Measurements from ENCODE around the gene FGD4. TPM values are rescaled to one million over a fixed set of nuclear protein-coding genes. Genes with fewer than 3 reads are reported as not detected.

The FGD4 gene
- total RNA-seq, 1 donor = 55.6 TPM

DNA sequence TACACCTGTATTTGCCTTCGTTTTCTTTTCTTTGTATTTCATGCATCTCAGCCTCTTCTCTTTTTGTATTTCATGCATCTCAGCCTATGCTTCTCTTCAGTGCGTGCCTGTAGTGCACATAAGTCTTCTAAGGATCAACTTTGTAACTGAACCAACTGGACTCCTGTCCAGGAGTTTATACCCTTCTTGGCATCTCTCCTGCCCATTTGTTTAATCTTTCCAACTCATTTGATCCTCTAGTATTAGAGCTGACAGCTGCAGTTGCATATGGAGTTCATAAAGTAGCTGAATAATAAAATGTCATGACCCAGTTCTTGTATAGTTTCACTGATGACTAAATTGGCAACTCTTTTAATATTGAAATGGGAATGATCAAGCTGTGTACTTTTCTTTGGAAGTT is 89.7 kb downstream of the FGD4 start:
- H3K4me3 ChIP-seq (ENCODE audit: low read depth, low read length) = no peak overlapping the region
- TF ChIP-seq, protein P1, sequence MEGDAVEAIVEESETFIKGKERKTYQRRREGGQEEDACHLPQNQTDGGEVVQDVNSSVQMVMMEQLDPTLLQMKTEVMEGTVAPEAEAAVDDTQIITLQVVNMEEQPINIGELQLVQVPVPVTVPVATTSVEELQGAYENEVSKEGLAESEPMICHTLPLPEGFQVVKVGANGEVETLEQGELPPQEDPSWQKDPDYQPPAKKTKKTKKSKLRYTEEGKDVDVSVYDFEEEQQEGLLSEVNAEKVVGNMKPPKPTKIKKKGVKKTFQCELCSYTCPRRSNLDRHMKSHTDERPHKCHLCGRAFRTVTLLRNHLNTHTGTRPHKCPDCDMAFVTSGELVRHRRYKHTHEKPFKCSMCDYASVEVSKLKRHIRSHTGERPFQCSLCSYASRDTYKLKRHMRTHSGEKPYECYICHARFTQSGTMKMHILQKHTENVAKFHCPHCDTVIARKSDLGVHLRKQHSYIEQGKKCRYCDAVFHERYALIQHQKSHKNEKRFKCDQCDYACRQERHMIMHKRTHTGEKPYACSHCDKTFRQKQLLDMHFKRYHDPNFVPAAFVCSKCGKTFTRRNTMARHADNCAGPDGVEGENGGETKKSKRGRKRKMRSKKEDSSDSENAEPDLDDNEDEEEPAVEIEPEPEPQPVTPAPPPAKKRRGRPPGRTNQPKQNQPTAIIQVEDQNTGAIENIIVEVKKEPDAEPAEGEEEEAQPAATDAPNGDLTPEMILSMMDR (IDR thresholded peaks at IDR 0.05; ENCODE audit: insufficient read depth, low read length) = no peak
- DNase-seq (ENCODE audit: low read depth) = no peak

DNA sequence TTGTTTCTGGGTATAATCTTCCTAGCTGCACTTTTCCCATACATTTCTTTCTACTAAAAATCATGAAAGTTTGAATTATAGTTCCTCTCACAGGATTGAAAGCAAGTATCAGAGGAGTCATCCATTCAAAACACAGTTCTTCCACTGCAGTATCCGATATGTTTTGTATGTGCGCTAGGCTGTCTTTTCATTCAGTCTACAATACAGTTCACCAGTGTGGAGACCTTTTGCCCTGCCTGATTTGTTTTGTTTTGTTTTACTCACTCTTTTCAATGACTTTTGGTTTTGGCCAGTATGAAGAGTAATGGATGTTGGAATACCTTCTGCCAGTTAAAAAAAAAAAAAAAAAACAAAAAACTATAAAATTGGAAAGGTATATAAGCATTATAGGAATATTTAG is 91.4 kb downstream of the FGD4 start:
- H3K4me3 ChIP-seq (ENCODE audit: low read depth, low read length) = no peak overlapping the region
- TF ChIP-seq, protein P1 (IDR thresholded peaks at IDR 0.05; ENCODE audit: insufficient read depth, low read length) = no peak
- no peak for DNase-seq (ENCODE audit: low read depth)

DNA sequence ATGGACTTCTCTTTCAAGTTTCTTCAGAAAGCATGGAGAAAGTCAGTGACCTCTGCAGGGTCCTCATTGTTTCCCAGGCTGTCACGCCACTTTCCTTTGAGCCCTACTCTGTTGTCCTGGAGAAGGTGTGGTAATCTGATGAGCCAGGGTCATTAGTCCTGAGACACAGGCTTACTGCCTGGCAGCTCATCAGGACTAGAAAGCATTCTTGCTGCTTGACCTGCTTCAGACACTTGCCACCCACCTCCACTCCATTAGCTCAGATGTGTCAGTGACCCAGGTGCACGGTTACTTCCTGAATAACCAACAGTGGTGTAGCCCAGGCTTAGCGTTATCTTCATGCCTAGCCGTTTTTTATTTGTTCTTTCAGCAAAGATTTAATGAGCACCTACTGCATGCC is 93.9 kb downstream of the FGD4 start:
- TF ChIP-seq, protein P1 (IDR thresholded peaks at IDR 0.05; ENCODE audit: insufficient read depth, low read length) = no peak
- no peak for DNase-seq (ENCODE audit: low read depth)
- no peak overlapping the region for H3K4me3 ChIP-seq (ENCODE audit: low read depth, low read length)

DNA sequence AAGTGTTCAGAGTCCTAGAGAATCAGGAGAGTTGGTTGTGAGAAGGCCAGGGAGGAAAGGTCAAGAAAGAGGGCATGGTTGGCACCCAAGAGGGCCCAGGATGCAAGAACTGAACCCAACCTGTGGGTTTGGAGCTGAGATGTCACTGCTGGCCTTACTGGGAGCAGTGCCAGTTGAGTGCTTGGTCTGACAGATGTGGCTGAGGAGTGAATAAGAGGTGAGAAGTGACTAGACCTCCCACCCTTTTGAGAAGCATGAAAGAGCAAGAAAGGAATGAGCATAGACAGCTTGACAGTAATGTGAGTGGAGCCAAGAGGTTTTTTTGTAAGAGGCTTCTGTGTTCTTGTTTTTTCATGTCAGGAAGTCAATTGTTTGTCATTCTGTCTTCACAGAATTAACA is 95.3 kb downstream of the FGD4 start:
- H3K4me3 ChIP-seq (ENCODE audit: low read depth, low read length) = no peak overlapping the region
- TF ChIP-seq, protein P1 (IDR thresholded peaks at IDR 0.05; ENCODE audit: insufficient read depth, low read length) = no peak
- DNase-seq (ENCODE audit: low read depth) = no peak

DNA sequence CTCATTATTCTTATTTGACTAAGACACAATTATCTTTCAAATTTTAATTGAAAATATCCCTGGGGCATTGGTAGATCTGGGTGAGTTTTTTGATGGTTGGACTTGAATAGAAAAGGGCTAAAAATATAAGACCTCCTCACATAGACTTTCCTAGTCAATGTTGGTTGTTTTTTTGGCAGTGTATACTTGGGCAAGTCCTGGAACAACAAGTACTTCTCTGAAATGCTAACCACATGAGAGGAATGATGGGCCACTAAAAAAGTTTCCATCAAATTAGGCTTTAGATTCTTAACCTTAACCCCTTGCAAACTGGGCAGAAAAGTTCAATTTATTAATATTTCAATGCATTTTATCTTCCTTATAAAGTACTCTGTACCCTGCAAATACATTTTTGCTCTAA is 97.6 kb downstream of the FGD4 start:
- no peak overlapping the region for H3K4me3 ChIP-seq (ENCODE audit: low read depth, low read length)
- no peak for DNase-seq (ENCODE audit: low read depth)
- TF ChIP-seq, protein P1 (IDR thresholded peaks at IDR 0.05; ENCODE audit: insufficient read depth, low read length) = no peak

DNA sequence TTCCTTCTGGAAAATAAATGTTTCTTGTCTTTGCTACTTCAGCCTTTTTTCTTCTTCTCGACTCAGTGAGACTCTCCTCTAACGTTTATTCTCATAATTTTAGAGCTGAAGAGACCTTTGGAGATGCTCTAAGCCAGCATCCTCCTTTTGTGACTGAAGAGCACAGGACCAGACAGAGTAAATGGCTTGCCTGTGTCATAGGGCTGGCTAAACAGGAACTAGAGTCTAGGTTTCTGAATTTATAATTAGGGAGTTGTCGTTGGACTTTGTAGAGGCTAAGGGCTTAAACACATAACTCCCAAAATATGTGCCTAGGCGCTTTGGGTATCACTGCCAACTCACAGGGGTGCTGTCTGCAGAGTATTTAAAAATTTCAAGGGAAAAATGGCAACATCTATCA is 98.5 kb downstream of the FGD4 start:
- TF ChIP-seq, protein P1 (IDR thresholded peaks at IDR 0.05; ENCODE audit: insufficient read depth, low read length) = no peak
- no peak overlapping the region for H3K4me3 ChIP-seq (ENCODE audit: low read depth, low read length)

DNA sequence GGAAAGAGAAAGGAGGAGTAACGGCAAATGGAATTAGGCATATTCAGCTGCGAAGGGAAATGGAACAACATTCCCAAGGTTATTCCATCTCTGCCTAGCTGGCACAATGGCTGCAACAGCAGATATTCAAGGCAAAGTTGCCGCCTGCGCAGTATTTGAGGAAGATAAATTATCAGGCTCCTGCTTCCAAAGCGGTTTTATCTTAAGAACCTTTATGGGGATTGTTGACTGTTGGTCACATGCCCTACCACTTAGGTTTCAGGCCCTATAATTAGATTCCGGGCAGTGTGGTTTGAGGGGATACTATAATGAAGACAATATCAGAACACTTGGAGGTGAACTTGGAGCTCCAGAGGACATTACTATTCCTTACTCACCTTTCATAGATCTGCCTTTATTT is 99.7 kb downstream of the FGD4 start:
- no peak for DNase-seq (ENCODE audit: low read depth)
- no peak overlapping the region for H3K4me3 ChIP-seq (ENCODE audit: low read depth, low read length)
- TF ChIP-seq, protein P1 (IDR thresholded peaks at IDR 0.05; ENCODE audit: insufficient read depth, low read length) = no peak

More for the DNA sequence above, 98.5 kb downstream of the FGD4 start:
- no peak for DNase-seq (ENCODE audit: low read depth)

Data from fibroblast of the aortic adventitia (primary cell).